NCI-H1092 (cell line): ENCODE data around the gene IL36G.

Experiments
- DNase-seq: peaks from one replicate; lab custom pipeline; 2025; lab: John Stamatoyannopoulos, UW

The IL36G gene

DNA sequence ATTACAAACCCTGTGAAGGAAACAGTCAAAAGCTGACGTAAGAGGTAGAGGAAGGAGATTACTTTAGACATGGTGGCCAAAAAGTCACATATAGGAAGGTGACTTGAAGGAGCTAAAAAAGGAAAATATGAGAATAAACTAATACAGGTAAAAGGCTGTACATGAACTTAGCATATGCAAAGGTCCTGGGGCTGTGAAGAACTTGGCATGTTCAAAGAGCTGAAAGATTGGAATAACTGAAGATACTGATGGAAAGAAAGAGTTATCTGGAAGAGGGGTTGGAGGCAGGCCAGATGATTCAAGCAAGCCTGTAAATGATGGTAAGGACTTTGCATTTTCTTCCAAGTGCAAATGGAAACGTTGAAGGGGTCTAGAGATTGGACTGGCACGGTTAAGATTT, 40.7 kb downstream of the IL36G start:
- no peak for DNase-seq

DNA sequence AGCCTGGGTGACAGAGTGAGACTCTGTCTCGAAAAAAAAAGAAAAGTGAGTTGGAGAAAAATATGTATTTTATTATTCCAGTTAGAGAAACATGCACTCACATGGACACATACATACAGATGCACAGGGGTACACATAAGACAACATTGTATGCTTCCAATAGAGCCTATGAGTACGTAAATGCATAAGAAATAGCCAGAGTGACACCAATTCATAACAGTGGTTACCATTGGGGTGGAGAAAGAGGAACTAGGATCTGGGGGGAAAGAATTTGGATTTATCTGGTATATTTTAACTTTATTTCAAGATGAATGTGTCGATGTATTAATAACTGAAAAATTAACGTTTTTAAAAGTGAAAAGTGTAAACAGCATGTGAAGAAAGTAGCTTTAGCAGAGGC, 43.5 kb downstream of the IL36G start:
- no peak for DNase-seq

DNA sequence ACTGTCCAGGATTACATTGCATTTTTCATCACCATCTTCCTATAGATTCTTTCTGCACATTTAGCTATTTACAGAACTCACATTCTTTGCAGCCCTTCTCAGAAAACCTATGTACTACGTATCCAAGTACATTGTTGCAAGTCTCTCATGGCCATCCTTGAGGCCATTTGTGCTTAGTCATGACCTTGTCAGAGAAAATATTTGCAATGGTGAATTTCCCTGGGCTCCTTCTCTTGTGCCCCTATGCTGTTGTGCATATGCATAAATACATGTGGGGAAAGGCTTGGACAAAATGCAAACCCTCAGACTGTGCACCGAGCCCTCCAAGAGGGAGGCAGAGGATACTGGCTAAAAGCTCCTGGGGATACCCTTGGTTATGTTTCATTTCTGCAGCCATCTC, 47.0 kb downstream of the IL36G start:
- DNase-seq, result no peak

DNA sequence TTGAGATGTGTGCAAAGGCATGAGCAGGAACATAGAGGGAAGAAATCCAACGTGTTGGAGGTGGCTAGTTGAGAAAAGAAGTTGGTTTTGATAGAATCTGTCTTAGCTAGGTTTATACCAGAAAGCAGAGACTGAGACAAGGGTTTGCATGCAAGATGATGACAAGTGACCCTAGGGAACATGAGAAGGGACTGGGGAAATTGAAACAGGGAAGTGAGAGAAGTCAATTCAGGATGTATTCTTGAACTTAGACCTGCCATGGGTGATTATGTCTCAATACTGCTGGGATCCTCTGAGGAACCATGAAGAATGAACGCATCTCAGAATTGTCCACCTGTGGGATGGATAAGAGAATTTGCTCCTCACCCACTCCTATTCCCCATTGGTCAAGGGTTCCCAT, 47.9 kb downstream of the IL36G start:
- no peak for DNase-seq

DNA sequence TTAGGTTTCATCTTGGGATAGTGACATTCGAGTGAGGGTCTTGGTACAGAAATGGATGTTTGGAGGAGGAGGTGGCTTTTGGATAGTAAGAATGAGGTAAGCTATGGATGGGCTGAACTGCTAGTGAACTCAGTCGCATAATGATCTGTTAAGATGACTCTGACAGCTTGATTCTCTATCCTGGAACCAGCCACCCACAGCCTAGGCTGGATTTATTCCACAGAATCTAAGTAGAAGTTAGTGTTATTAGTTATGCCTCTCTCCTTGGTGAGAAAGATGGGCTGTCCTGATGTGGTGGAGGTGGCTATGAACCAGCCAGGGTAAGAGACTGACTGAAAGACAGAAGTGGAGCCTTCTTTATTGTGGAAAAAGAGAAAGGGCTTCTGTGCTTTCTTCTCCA, 49.9 kb downstream of the IL36G start:
- DNase-seq, result no peak

DNA sequence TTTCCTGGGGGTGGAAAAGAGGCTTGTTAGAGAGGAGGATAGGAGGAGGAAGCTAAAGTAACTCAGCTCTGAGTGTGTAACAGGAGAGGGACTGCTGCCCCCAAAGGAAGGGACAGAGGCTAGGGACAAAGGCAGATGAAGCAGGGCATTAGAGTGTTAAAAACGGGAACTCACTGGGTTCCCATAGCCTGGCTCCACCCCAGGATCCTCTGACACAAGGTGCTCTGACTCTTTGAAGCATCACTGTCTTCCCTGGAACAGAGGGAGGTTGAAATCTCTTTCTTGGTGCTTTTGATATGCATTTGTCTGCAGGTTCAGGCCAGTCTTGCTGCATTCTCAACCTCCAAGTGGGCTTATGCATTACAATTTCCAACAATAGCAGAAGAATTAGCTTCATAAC, 50.3 kb downstream of the IL36G start:
- DNase-seq, result no peak

DNA sequence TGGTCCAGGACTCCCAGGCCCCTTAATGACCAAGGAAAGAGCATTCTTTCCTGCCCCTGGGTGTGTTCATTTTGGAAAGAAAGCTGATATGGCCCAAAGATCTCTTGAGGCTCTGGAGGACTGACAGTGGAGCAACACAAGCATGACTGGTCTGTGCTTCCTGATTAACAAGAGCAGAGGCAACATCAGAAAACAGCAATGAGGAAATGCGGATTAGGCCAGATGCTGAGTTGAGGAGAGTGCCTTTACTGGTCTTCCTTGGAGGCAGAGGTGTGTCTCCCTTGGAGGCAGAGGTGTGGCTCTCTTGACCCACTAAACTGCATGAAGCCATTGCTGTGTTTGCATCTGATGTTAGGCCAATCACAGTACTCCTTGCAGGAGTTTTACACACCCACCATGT, 54.9 kb downstream of the IL36G start:
- no peak for DNase-seq

DNA sequence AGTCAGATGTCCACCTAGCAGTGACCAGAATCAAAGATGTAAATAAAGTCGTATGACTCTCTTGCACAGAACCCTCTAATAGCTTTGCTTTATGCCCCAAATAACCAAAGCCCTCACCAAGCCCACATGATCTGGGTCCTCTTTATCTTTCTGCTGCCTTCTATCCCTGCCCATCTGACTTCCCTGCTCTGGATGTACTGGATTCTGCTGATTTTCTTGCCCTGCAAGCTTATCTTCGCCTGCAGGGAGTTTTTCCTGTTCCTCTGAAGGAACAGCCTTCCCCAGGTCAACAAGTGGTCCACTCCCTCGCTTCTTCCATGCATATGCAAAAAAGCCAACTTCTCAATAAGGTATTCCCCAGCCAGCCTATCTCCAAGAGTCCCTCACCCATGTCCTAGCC, 56.2 kb downstream of the IL36G start:
- DNase-seq, result no peak
